Amniotic stem cell (primary cell): ENCODE data around the gene SLC27A4.
A peak's percentile ranks its signal among the peaks of the same experiment; 100 is the strongest.
"Not testable (repeated sequence)": the region's sequence is repeated elsewhere in the genome, so short reads cannot be mapped to it uniquely, and the experiment has no call there.

Source experiments
- DNase-seq: peaks from one replicate; lab custom pipeline; 2025; lab: John Stamatoyannopoulos, UW

SLC27A4 gene

DNA sequence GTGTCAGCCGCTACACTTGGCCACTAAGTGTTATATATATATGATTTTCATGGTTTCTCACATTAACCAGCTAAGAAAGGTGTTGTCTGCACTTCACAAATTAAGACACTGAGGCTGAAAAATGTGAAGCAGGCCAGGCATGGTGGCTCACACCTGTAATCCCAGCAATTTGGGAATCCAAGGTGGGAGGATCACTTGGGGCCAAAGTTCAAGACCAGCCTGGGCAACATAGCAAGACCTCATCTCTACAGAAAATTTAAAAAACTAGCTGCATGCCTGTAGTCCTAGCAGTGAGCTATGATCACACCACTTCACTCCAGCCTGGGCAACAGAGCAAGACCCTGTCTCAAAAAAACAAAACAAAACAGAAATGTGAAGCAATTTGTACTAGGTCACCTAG is 15.9 kb upstream of the SLC27A4 start:
- DNase-seq: no peak

- DNase-seq: no peak
Measured at GRCh38 chr9:128325629-128326028, 14.7 kb upstream of the SLC27A4 start.

DNA sequence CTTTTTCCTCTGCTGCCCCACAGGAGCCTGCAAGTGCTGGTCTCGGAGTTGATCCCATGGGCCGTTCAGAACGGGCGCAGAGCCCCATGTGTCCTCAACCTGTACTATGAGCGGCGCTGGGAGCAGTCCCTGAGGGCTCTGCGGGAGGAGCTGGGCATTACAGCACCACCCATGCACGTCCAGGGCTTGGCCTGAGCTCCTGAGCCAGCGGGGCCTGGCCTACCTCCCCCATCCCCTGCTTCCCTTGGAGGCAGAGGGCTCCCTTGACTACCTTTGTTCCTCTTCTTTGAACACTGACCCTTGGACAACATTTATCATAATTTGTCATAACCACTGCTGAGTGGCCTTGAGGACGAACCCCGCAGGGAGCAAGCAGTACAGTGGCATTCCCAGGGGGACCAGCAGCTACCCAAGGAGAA is 6.9 kb upstream of the SLC27A4 start:
- no peak for DNase-seq

GRCh38 chr9:128335161-128335560 is 5.2 kb upstream of the SLC27A4 start:
- no peak for DNase-seq

DNA sequence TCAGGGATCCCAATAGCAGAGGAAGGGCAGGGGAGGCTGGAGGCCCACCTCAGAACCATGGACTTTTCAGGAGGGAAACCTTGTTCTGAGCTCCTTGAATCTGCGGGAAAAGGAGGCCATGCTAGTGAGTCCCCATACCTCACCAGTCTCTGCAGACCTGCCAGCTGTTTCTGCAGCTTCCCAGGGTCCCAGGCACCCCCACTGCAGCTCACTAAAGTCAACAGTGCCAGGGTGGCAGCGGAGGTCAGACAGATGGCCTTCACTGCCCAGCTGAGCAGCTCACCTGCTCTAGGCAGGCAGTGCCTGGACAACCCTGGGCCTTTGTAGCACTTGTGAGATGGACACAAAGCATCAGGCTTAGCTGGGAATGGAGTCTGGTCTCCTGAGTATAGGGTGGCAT is 4.4 kb upstream of the SLC27A4 start:
- no peak for DNase-seq

GRCh38 chr9:128337936-128338335 is 2.4 kb upstream of the SLC27A4 start:
- DNase-seq: no peak

GRCh38 chr9:128338852-128339614 is 1.3 kb upstream of the SLC27A4 start:
- DNase-seq: not testable (repeated sequence)

- no peak for DNase-seq
Measured at GRCh38 chr9:128340691-128341434, 536 bp downstream of the SLC27A4 start.

DNA sequence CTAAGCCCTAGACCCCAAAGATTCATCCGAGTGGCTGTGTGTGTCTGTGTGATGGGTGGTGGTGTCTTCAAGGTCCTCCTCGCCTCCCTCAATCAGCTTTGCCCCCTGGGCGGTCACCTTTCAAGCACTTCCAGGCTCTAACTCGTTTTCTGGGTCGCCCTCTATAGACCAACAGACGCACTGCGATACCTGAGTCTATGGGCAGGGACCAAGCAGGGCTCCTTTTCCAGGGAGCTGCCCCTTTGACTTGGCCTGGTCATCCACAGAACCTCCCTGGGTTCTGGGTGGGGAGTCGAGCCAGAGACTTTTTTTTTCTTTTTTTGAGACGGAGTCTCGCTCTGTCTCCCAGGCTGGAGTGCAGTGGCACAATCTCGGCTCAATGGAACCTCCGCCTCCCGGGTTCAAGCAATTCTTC is 1.1 kb downstream of the SLC27A4 start:
- DNase-seq: peak; percentile 26

- no peak for DNase-seq
Measured at GRCh38 chr9:128342971-128343680, 2.8 kb downstream of the SLC27A4 start.

DNA sequence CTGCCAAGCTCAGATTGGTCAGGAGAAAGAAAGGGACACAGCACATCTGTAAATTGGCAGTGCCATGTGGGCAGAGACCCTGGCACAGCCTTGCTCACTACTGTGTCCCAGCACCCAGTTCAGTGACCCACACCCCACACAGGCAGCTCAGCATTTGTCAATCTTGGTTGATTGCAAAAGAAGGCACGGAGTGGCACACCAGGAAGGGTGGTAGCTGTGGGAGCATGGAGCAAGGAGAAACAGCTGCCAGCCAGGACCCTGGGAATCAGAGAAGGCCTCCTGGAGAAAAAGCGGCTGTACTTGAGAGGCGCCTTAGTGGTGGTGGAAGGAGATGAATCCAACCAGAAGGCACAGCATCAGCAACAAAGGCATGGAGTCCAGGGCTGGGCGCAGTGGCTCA is 3.5 kb downstream of the SLC27A4 start:
- DNase-seq: no peak

- DNase-seq: no peak
Measured at GRCh38 chr9:128344931-128345605, 4.7 kb downstream of the SLC27A4 start.

DNA sequence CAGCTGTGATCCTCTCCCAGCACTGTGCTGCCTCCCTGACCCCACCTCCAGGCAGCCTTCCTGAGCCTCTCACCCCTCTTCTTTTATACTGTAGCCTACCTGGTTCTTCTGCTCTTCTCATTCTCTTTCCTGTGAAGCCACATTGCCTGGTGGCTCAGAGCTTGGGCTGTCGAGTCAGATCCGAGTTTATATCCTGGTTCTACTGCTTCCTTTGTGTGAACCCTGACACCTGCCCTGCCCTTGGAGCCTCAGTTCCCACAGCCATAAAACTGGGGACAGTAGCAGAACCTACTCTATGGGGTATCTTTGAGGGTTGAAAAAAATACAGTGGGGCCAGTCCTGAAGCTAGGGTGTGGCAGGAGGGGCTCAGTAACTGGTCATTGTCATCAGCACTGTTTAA is 8.8 kb downstream of the SLC27A4 start:
- DNase-seq: no peak

GRCh38 chr9:128349772-128350171 is 9.4 kb downstream of the SLC27A4 start:
- no peak for DNase-seq

DNA sequence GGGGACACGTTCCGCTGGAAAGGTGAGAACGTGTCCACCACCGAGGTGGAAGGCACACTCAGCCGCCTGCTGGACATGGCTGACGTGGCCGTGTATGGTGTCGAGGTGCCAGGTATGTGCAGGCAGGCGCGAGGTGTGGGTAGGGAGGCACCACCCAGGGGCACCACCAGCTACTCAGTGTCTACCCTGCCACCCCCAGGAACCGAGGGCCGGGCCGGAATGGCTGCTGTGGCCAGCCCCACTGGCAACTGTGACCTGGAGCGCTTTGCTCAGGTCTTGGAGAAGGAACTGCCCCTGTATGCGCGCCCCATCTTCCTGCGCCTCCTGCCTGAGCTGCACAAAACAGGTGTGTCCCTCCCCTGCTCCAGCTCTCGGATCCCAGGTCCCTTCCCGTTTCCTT is 15.1 kb downstream of the SLC27A4 start:
- DNase-seq: no peak

DNA sequence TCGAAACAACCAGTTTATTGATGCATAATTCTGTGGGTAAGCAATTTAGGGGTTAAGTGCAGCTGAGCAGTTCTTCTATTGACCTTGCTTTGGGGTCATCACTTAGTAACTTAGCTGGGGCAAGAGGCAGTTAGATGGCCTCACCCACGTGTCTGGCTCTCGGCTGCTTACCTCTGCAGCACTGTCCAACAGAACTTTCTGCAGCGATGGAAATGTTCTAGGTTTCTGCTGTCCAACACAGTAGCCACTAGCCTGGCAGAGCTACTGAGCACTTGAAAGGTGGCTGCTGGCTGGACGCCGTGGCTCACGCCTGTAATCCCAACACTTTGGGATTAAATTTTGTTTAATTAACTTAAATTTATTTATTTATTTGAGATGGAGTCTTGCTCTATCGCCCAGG is 17.8 kb downstream of the SLC27A4 start:
- no peak for DNase-seq

DNA sequence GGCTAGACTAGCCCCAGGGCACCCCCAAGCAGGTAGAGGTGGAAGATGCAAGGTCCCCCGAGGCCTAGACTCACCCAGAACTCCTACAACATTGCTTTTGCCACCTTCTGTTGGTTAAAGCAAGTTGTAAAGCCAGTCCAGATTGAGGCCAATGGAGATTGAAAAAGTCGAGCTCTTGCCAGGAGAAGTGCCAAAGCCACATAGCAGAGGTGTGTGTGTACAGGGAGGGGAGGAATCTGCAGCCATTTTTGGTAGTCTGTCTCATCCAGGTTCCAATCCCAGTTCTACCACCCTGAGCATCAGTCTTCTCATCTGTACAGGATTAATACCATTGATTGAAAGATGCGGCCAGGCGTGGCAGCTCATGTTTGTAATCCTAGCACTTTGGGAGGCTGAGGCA is 18.5 kb downstream of the SLC27A4 start:
- no peak for DNase-seq

DNA sequence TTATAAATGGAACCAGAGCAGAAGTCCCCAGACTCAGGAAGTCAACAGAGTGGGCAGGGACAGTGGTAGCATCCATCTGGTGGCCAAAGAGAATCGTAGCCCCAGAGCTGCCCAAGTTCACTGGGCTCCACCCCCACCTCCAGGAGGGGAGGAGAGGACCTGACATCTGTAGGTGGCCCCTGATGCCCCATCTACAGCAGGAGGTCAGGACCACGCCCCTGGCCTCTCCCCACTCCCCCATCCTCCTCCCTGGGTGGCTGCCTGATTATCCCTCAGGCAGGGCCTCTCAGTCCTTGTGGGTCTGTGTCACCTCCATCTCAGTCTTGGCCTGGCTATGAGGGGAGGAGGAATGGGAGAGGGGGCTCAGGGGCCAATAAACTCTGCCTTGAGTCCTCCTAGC is 20.5 kb downstream of the SLC27A4 start:
- no peak for DNase-seq

GRCh38 chr9:128361296-128361985 is 21.1 kb downstream of the SLC27A4 start:
- DNase-seq: no peak

- peak; percentile 84 for DNase-seq
Measured at GRCh38 chr9:128361986-128362646, 21.8 kb downstream of the SLC27A4 start.

GRCh38 chr9:128362774-128363173 is 22.4 kb downstream of the SLC27A4 start:
- no peak for DNase-seq
